T-cell (primary cell): ENCODE data around the gene APOO. TPM values are rescaled to one million over a fixed set of nuclear protein-coding genes. Genes with fewer than 3 reads are reported as not detected.

Source experiments
- ATAC-seq, 4 experiments: fragments of 200-7000 bp in 3 of 4; fragments of 150-1000 bp in 1 of 4; cut with Tn5 transposase; replicated peaks in 1 of 4; 1 replicate in 3 of 4; 2 replicates in 1 of 4; pipeline ENCODE4 v1.10.0; 2021; ENCODE audit warnings: moderate library complexity in 3 of 4, mild to moderate bottlenecking in 2 of 4, moderate number of reproducible peaks in 1 of 4
- CTCF ChIA-PET, 2 donors: fragments of 300-600 bp; sonication (Branson Sonifier 250); formaldehyde crosslinking; loops; one replicate each; lab custom pipeline; 2022; ENCODE audit warnings: antibody characterized with exemption in 2 of 2; lab: Charles Lee
- POLR2A ChIA-PET, 2 donors: fragments of 300-600 bp; sonication (Branson Sonifier 250); formaldehyde crosslinking; loops; one replicate each; lab custom pipeline; 2022; ENCODE audit warnings: antibody characterized with exemption in 2 of 2; lab: Charles Lee
- DNase-seq, 35 experiments: peaks; one replicate each; pipeline versions ENCODE4 v3.0.0 to v3.0.0-alpha.2; 2013 to 2023
- H3K27ac ChIP-seq: one replicate; pipeline ENCODE4 v1.5.1; 2013; ENCODE audit warnings: low read length
- H3K27me3 ChIP-seq, 2 experiments: replicated peaks in 1 of 2; 1 replicate in 1 of 2; 2 replicates in 1 of 2; pipeline versions ENCODE4 v1.6.1 to v1.7.0; 2013; ENCODE audit warnings: low read length in 1 of 2, mixed read lengths in 1 of 2; ENCODE audit not compliant: control insufficient read depth in 2 of 2, insufficient read depth in 2 of 2; ENCODE audit errors: extremely low read depth in 1 of 2
- H3K36me3 ChIP-seq, 2 donors: 1 replicate in 1 of 2; 2 replicates in 1 of 2; pipeline versions ENCODE4 v1.6.1 to v1.7.0; 2013; ENCODE audit warnings: low read length in 1 of 2; ENCODE audit not compliant: control insufficient read depth in 2 of 2, insufficient read depth in 1 of 2; ENCODE audit errors: extremely low read depth in 1 of 2
- H3K4me1 ChIP-seq, 2 experiments: 1 replicate in 1 of 2; 2 replicates in 1 of 2; pipeline versions ENCODE4 v1.6.1 to v1.7.0; 2013; ENCODE audit warnings: low read length in 2 of 2, mixed read lengths in 1 of 2; ENCODE audit not compliant: insufficient read depth in 2 of 2, control insufficient read depth in 1 of 2; ENCODE audit errors: extremely low read depth in 1 of 2
- H3K4me3 ChIP-seq, 2 donors: 1 replicate in 1 of 2; 2 replicates in 1 of 2; pipeline versions ENCODE4 v1.5.1 to v1.7.0; 2013; ENCODE audit warnings: mild to moderate bottlenecking in 2 of 2, low read length in 1 of 2, moderate library complexity in 1 of 2; ENCODE audit not compliant: control insufficient read depth in 1 of 2; ENCODE audit errors: extremely low read depth in 1 of 2
- H3K9me3 ChIP-seq: 2 replicates; pipeline ENCODE4 v1.7.0; 2013
- H3K27ac Mint-ChIP-seq, 2 donors: one replicate each; pipeline ENCODE4 v1.8.0; 2020 to 2021; ENCODE audit warnings: mild to moderate bottlenecking in 2 of 2, mixed read lengths in 2 of 2
- H3K27me3 Mint-ChIP-seq, 2 donors: one replicate each; pipeline ENCODE4 v1.8.0; 2021 to 2022; ENCODE audit warnings: mixed read lengths in 2 of 2
- H3K36me3 Mint-ChIP-seq: one replicate; pipeline ENCODE4 v1.8.0; 2021; ENCODE audit warnings: mixed read lengths
- H3K4me1 Mint-ChIP-seq, 3 donors: one replicate each; pipeline ENCODE4 v1.8.0; 2020 to 2022; ENCODE audit warnings: mixed read lengths in 3 of 3, mild to moderate bottlenecking in 1 of 3
- H3K4me3 Mint-ChIP-seq, 3 donors: one replicate each; pipeline ENCODE4 v1.8.0; 2020 to 2022; ENCODE audit warnings: mild to moderate bottlenecking in 3 of 3, mixed read lengths in 3 of 3, moderate library complexity in 3 of 3
- H3K9me3 Mint-ChIP-seq, 3 donors: one replicate each; pipeline ENCODE4 v1.8.0; 2020 to 2022; ENCODE audit warnings: mixed read lengths in 3 of 3
- WGBS: methylation state at CpG from one replicate; pipeline ENCODE4 v1.1.5; 2013; ENCODE audit warnings: missing lambda C conversion rate; ENCODE audit not compliant: insufficient coverage; 5-methylcytosine and 5-hydroxymethylcytosine counted together
- total RNA-seq, 35 experiments: library from RNA in 6 of 35; stranded (reverse) in 6 of 35; fragments of 120-200 nt in 1 of 35; gene quantifications; one replicate each; pipeline versions ENCODE4 v1.2.1 to v1.2.4 and lab custom pipeline; 2013 to 2026

The APOO gene
- total RNA-seq (10 to 100 TPM in 1 of 5 donors, 1 to 10 TPM in 4; 5.2 to 16.5 (median 6.4) TPM), total RNA-seq (lab: John Stamatoyannopoulos, UW) (1.7 to 17.1 (median 3.1) reads per million in 29 experiments)
- 6.1 TPM for total RNA-seq (2013)

GRCh38 chrX:23907498-23908218 is at the start of gene APOO, which contains the start of gene CXorf58:
TSS of gene APOO (minus strand) at chrX:23907938. CDS start at chrX:23907702, 236 bp downstream.
TSS of gene CXorf58 (plus strand) at chrX:23908006. CDS start at chrX:23910303, 2,297 bp downstream.
- H3K27ac ChIP-seq: peak within 1 kb of the TSS; percentile 92
- Mint-ChIP-seq H3K36me3 (no peaks in the 10 kb centered on the region), H3K27me3 (peaks cover 0 to 4% of the 10 kb centered on the region in 2 donors), H3K4me3 (peak within 1 kb of the TSS; percentile 78 to 82 (median 79)), H3K4me1 (peaks cover 7 to 16% (median 14%) of the 10 kb centered on the region in 3 donors), H3K27ac (peak within 1 kb of the TSS; percentile 89 to 90), H3K9me3 (no peaks in the 10 kb centered on the region)
- ChIA-PET CTCF (interaction anchor here (0.7 to 3.8 kb wide), 5 partner anchors 83 to 264 kb away, joined by 3 to 33 read pairs (median 5); partner anchors contain the start of genes EIF2S3 (in 1 of the 2) and SAT1 (in 1 of the 2)), POLR2A (interaction anchor here in 1 of 2 donors (0.6 to 1.9 kb wide), 4 partner anchors 110 to 1772 kb away, joined by 3 to 17 read pairs (median 4); no protein-coding TSS in a partner anchor)
- no peaks in the 10 kb centered on the region for H3K27me3 ChIP-seq
- no peaks in the 10 kb centered on the region for H3K9me3 ChIP-seq
- H3K4me3 ChIP-seq: peak within 1 kb of the TSS; percentile 49 to 61
- ATAC-seq (peak; percentile 93 to 96 (median 95)), DNase-seq (peak; percentile 76 to 94 (median 89))
- no peaks in the 10 kb centered on the region for H3K36me3 ChIP-seq
- H3K4me1 ChIP-seq: peaks cover 4 to 10% of the 10 kb centered on the region in 2 experiments
- under 1% methylated on average over 39 of the region's 81 CpGs for WGBS

- peaks cover 33 to 47% (median 41%) of the 10 kb centered on the region in 3 donors for H3K4me1 Mint-ChIP-seq
- no peaks in the 10 kb centered on the region for H3K9me3 Mint-ChIP-seq
- H3K9me3 ChIP-seq: no peaks in the 10 kb centered on the region
- WGBS: no CpG with 5 or more reads among the region's 4 CpGs
- peaks cover 7 to 9% of the 10 kb centered on the region in 2 experiments for H3K4me1 ChIP-seq
- H3K27me3 ChIP-seq: no peaks in the 10 kb centered on the region
- H3K4me3 Mint-ChIP-seq: no peak overlapping the region
- POLR2A ChIA-PET: interaction anchor here in 1 of 2 donors (0.5 kb wide), 1 partner anchor 30 kb away, joined by 5 read pairs; no protein-coding TSS in a partner anchor
- no peak for DNase-seq
- H3K36me3 ChIP-seq: no peaks in the 10 kb centered on the region
- no peaks in the 10 kb centered on the region for H3K36me3 Mint-ChIP-seq
- no peak overlapping the region for H3K4me3 ChIP-seq
- ATAC-seq: no peak
- CTCF ChIA-PET: interaction anchor here (0.5 to 1.0 kb wide), 2 partner anchors 25 to 100 kb away, joined by 4 to 7 read pairs; no protein-coding TSS in a partner anchor
- peak overlapping the region; percentile 85 to 96 for H3K27ac Mint-ChIP-seq
- no peaks in the 10 kb centered on the region for H3K27me3 Mint-ChIP-seq
- peak overlapping the region; percentile 82 for H3K27ac ChIP-seq
These were observed 46.7 kb upstream of the APOO start for GRCh38 chrX:23954396-23954795.

- H3K4me3 ChIP-seq: peak overlapping the region in 1 of 2 donors; percentile 44
- Mint-ChIP-seq H3K4me1 (peaks cover 31 to 44% (median 39%) of the 10 kb centered on the region in 3 donors), H3K36me3 (no peaks in the 10 kb centered on the region), H3K27me3 (no peaks in the 10 kb centered on the region), H3K27ac (peak overlapping the region; percentile 85 to 96), H3K9me3 (no peaks in the 10 kb centered on the region), H3K4me3 (peak overlapping the region; percentile 67 to 87 (median 77))
- H3K4me1 ChIP-seq: peaks cover 7 to 9% of the 10 kb centered on the region in 2 experiments
- peak in 1 of 4 experiments; percentile 41 for ATAC-seq
- peak in 4 of 35 experiments; percentile 1 to 34 (median 4) for DNase-seq
- POLR2A ChIA-PET: interaction anchor here in 1 of 2 donors (0.6 kb wide), 1 partner anchor 76 kb away, joined by 3 read pairs; no protein-coding TSS in a partner anchor
- H3K27ac ChIP-seq: peak overlapping the region; percentile 82
- no CpG with 5 or more reads among the region's 11 CpGs for WGBS
- CTCF ChIA-PET: interaction anchor here in 1 of 2 donors (0.6 kb wide), 1 partner anchor 339 kb away, joined by 3 read pairs; no protein-coding TSS in a partner anchor
- no peaks in the 10 kb centered on the region for H3K27me3 ChIP-seq
- H3K9me3 ChIP-seq: no peaks in the 10 kb centered on the region
- H3K36me3 ChIP-seq: no peaks in the 10 kb centered on the region
These were observed 46.2 kb upstream of the APOO start for GRCh38 chrX:23953908-23954269.

GRCh38 chrX:23952984-23953907 is 45.5 kb upstream of the APOO start:
- ChIA-PET POLR2A (interaction anchor here in 1 of 2 donors (0.6 kb wide), 1 partner anchor 77 kb away, joined by 3 read pairs; no protein-coding TSS in a partner anchor), CTCF (interaction anchor here (0.5 to 1.2 kb wide), 3 partner anchors 101 to 340 kb away, joined by 3 to 9 read pairs (median 5); no protein-coding TSS in a partner anchor)
- Mint-ChIP-seq H3K27me3 (no peaks in the 10 kb centered on the region), H3K36me3 (peaks cover 2% of the 10 kb centered on the region), H3K4me3 (peak overlapping the region; percentile 67 to 87 (median 77)), H3K27ac (peak overlapping the region; percentile 85 to 96), H3K9me3 (no peaks in the 10 kb centered on the region), H3K4me1 (peaks cover 29 to 44% (median 35%) of the 10 kb centered on the region in 3 donors)
- no peaks in the 10 kb centered on the region for H3K36me3 ChIP-seq
- H3K27ac ChIP-seq: peak overlapping the region; percentile 82
- H3K4me3 ChIP-seq: peak overlapping the region; percentile 29 to 44
- no CpG with 5 or more reads among the region's 9 CpGs for WGBS
- peaks cover 7 to 9% of the 10 kb centered on the region in 2 experiments for H3K4me1 ChIP-seq
- H3K9me3 ChIP-seq: no peaks in the 10 kb centered on the region
- DNase-seq (peak in 34 of 35 experiments; percentile 2 to 58 (median 19)), ATAC-seq (peak; percentile 89 to 94 (median 92))
- no peaks in the 10 kb centered on the region for H3K27me3 ChIP-seq

- ChIA-PET POLR2A (no interaction called here), CTCF (interaction anchor here in 1 of 2 donors (1.2 kb wide), 1 partner anchor 102 kb away, joined by 9 read pairs; no protein-coding TSS in a partner anchor)
- WGBS: no CpG with 5 or more reads among the region's 3 CpGs
- Histone ChIP-seq H3K9me3 (no peaks in the 10 kb centered on the region), H3K4me1 (peaks cover 7 to 9% of the 10 kb centered on the region in 2 experiments), H3K27ac (peak overlapping the region; percentile 82), H3K36me3 (no peaks in the 10 kb centered on the region), H3K27me3 (no peaks in the 10 kb centered on the region), H3K4me3 (peak overlapping the region; percentile 29 to 44)
- Mint-ChIP-seq H3K4me1 (peaks cover 29 to 44% (median 34%) of the 10 kb centered on the region in 3 donors), H3K36me3 (peaks cover 3% of the 10 kb centered on the region), H3K27me3 (no peaks in the 10 kb centered on the region), H3K9me3 (no peaks in the 10 kb centered on the region), H3K4me3 (peak overlapping the region; percentile 67 to 87 (median 77)), H3K27ac (peak overlapping the region; percentile 43 to 85)
- ATAC-seq: no peak
- DNase-seq: no peak
These were observed 44.7 kb upstream of the APOO start for GRCh38 chrX:23952391-23952790.
